Upper lobe of left lung (tissue), 6 donors: ENCODE measurements around the gene SLC9A4. TPM values are rescaled to one million over a fixed set of nuclear protein-coding genes. Genes with fewer than 3 reads are reported as not detected.

Source experiments
- ATAC-seq, 2 donors: fragments of 200-7000 bp; cut with Tn5 transposase; one replicate each; pipeline ENCODE4 v1.9.1; 2022; ENCODE audit warnings: mild to moderate bottlenecking in 2 of 2, moderate library complexity in 2 of 2; ENCODE audit not compliant: low FRiP score in 2 of 2
- DNase-seq, 2 donors: peaks; one replicate each; pipeline ENCODE4 v3.0.0-alpha.2; 2019 to 2020
- H3K27ac ChIP-seq, 4 donors: fragments of 200-600 bp; sonication (generic); one replicate each; pipeline ENCODE4 v1.5.1; 2016 to 2019
- H3K27me3 ChIP-seq, 4 donors: fragments of 200-600 bp; sonication (generic); one replicate each; pipeline ENCODE4 v1.5.1; 2017 to 2019
- H3K36me3 ChIP-seq, 4 donors: fragments of 200-600 bp; sonication (generic); one replicate each; pipeline ENCODE4 v1.5.1; 2016 to 2019
- H3K4me1 ChIP-seq, 4 donors: fragments of 200-600 bp; sonication (generic); one replicate each; pipeline ENCODE4 v1.5.1; 2018 to 2019
- H3K4me3 ChIP-seq, 4 donors: fragments of 200-600 bp; sonication (generic); one replicate each; pipeline ENCODE4 v1.5.1; 2017 to 2019; ENCODE audit warnings: mild to moderate bottlenecking in 2 of 4, moderate library complexity in 1 of 4
- H3K9me3 ChIP-seq, 4 donors: fragments of 200-600 bp; sonication (generic); one replicate each; pipeline ENCODE4 v1.5.1; 2018 to 2019
- EP300 ChIP-seq, 4 donors: sonication (generic); formaldehyde crosslinking; IDR thresholded peaks; one replicate each; pipeline ENCODE4 v1.5.1; 2017; ENCODE audit warnings: antibody characterized with exemption in 4 of 4, control low read depth in 2 of 4
- POLR2A ChIP-seq, 4 donors: fragments of 450-650 bp; IDR thresholded peaks; one replicate each; pipeline ENCODE4 v1.5.1; 2016 to 2017; ENCODE audit warnings: antibody characterized with exemption in 4 of 4, mild to moderate bottlenecking in 2 of 4
- POLR2AphosphoS5 ChIP-seq, 2 donors: sonication (generic); formaldehyde crosslinking; IDR thresholded peaks; one replicate each; pipeline ENCODE4 v1.5.1; 2017; ENCODE audit warnings: antibody characterized with exemption in 2 of 2
- WGBS, 2 donors: methylation state at CpG; one replicate each; pipeline ENCODE4 v1.1.5; 2017 to 2018; 5-methylcytosine and 5-hydroxymethylcytosine counted together
- total RNA-seq, 6 donors: library from RNA; depleted of rRNA in 4 of 6; stranded (reverse); fragments of >200 nt in 4 of 6; gene quantifications; one replicate each; pipeline versions ENCODE4 v1.1.0 to v1.2.1, GENCODE V29; 2016 to 2021
- TF ChIP-seq, protein P1 (sequence below), 6 experiments: fragments of 450-650 bp in 4 of 6; fragments of 200-600 bp in 2 of 6; sonication (generic) in 2 of 6; IDR thresholded peaks; one replicate each; pipeline ENCODE4 v1.5.1; 2016 to 2019; ENCODE audit warnings: antibody characterized with exemption in 6 of 6
- donor health status: DM: no; HTN: no; CAD: no; lungs with moderate emphysema.
- donor health status: DM: no; HTN: yes; CAD: no; lungs with severe emphysema.

The SLC9A4 gene
- total RNA-seq, 6 donors from 2014 or later = not detected

DNA sequence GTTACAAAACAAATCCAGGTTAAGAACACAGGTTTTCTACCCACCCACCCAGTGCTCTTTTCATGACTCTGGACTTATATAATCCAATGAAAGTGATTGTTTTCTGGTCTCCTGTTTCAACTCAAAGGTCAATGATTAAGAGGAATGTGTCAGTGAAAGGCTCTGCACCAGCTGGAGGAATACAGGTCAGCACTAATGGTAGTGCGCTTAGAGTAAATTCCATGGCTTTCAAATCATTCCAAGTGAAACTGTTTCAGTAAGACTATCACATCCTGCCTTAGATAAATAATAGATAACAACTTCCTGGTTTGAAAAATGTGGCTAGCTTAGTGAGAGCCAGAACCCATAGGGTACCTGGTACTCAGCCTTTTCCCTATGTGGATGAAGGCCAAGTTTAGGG is 47.8 kb downstream of the SLC9A4 start:
- Histone ChIP-seq H3K9me3 (no peaks in the 10 kb centered on the region), H3K27ac (no peak overlapping the region), H3K27me3 (no peaks in the 10 kb centered on the region), H3K4me1 (no peaks in the 10 kb centered on the region), H3K4me3 (no peak overlapping the region), H3K36me3 (no peaks in the 10 kb centered on the region)
- DNase-seq (no peak), ATAC-seq (no peak)
- 48 to 61% methylated on average over 1 of the region's 1 CpG for WGBS, 2 donors
- TF ChIP-seq POLR2AphosphoS5 (IDR thresholded peaks at IDR 0.05) = no peak
- no peak for TF ChIP-seq POLR2A (IDR thresholded peaks at IDR 0.05)
- no peak for TF ChIP-seq EP300 (IDR thresholded peaks at IDR 0.05)
- TF ChIP-seq, protein P1, sequence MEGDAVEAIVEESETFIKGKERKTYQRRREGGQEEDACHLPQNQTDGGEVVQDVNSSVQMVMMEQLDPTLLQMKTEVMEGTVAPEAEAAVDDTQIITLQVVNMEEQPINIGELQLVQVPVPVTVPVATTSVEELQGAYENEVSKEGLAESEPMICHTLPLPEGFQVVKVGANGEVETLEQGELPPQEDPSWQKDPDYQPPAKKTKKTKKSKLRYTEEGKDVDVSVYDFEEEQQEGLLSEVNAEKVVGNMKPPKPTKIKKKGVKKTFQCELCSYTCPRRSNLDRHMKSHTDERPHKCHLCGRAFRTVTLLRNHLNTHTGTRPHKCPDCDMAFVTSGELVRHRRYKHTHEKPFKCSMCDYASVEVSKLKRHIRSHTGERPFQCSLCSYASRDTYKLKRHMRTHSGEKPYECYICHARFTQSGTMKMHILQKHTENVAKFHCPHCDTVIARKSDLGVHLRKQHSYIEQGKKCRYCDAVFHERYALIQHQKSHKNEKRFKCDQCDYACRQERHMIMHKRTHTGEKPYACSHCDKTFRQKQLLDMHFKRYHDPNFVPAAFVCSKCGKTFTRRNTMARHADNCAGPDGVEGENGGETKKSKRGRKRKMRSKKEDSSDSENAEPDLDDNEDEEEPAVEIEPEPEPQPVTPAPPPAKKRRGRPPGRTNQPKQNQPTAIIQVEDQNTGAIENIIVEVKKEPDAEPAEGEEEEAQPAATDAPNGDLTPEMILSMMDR (IDR thresholded peaks at IDR 0.05) = no peak

DNA sequence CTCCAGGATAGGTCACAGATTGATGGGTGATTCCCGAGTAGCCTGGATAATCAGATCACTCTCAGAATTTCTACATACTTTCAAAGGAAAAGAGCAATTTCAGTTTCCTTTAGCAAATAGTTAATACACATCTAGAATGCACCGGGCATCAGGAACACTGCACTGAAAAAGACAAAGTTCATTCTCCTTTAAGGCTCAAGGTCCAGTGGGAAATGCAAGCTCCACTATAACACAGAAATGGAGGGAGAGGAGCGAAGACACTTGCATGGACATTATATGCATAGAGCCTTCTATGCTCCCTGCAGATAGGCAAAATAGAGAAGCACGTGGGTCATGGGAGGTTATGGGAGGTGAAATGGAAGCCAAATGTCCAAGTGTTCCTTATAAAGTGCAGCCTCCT is 49.1 kb downstream of the SLC9A4 start:
- WGBS, 2 donors = 80 to 85% methylated on average over 4 of the region's 4 CpGs
- Histone ChIP-seq H3K9me3 (no peaks in the 10 kb centered on the region), H3K36me3 (no peaks in the 10 kb centered on the region), H3K4me3 (no peak overlapping the region), H3K27me3 (no peaks in the 10 kb centered on the region), H3K4me1 (no peaks in the 10 kb centered on the region), H3K27ac (no peak overlapping the region)
- ATAC-seq (no peak), DNase-seq (no peak)
- TF ChIP-seq EP300 (IDR thresholded peaks at IDR 0.05) (no peak), POLR2AphosphoS5 (IDR thresholded peaks at IDR 0.05) (no peak), POLR2A (IDR thresholded peaks at IDR 0.05) (no peak)
- TF ChIP-seq, protein P1 (IDR thresholded peaks at IDR 0.05) = no peak

DNA sequence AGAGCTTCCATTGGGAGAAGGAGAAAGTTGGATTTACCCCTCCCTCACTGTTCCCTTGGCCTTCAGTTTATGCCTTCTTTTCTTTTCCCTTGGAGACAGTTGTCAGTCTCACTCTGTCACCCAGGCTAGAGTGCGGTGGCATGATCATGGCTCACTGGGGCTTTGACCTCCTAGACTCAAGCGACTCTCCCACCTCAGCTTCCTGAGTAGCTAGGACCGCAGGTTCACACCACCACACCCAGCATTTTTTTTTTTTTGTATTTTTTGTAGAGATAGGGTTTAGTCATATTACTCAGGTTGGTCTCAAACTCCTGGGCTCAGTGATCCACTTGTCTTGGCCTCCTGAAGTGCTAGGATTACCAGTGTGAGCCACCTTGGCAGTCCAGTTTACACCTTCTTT is 49.9 kb downstream of the SLC9A4 start:
- TF ChIP-seq, protein P1 (IDR thresholded peaks at IDR 0.05) = no peak
- TF ChIP-seq EP300 (IDR thresholded peaks at IDR 0.05) (no peak), POLR2A (IDR thresholded peaks at IDR 0.05) (no peak), POLR2AphosphoS5 (IDR thresholded peaks at IDR 0.05) (no peak)
- ATAC-seq = no peak
- no peaks in the 10 kb centered on the region for H3K4me1 ChIP-seq
- H3K9me3 ChIP-seq = no peaks in the 10 kb centered on the region
- H3K4me3 ChIP-seq = no peak overlapping the region
- no peaks in the 10 kb centered on the region for H3K27me3 ChIP-seq
- DNase-seq = no peak
- 90 to 91% methylated on average over 3 of the region's 3 CpGs for WGBS, 2 donors
- no peak overlapping the region for H3K27ac ChIP-seq
- no peaks in the 10 kb centered on the region for H3K36me3 ChIP-seq

DNA sequence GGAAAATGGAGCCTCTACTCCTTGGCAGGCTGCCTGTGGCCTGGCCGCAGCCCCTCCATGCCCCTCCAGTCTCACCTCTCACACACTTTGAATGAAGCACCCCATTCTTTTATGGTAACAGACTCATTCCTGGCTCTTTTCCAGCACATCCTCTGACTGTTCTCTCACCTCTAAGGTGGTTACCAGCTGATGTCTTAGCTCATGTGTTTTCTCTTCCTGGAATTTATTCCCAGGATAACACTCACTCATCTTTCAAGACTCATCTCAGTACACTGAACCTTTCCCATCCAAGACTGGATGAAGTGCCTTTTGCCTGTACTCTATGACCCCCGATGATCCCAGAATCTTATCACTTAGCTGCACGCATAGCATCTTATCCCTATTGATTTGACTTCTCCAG is 50.6 kb downstream of the SLC9A4 start:
- DNase-seq = no peak
- no peak for ATAC-seq
- H3K27ac ChIP-seq = no peak overlapping the region
- no peak overlapping the region for H3K4me3 ChIP-seq
- H3K9me3 ChIP-seq = no peaks in the 10 kb centered on the region
- no peak for TF ChIP-seq POLR2AphosphoS5 (IDR thresholded peaks at IDR 0.05)
- TF ChIP-seq POLR2A (IDR thresholded peaks at IDR 0.05) = no peak
- TF ChIP-seq, protein P1 (IDR thresholded peaks at IDR 0.05) = no peak
- no peak for TF ChIP-seq EP300 (IDR thresholded peaks at IDR 0.05)
- WGBS, 2 donors = 56 to 59% methylated on average over 3 of the region's 3 CpGs
- no peaks in the 10 kb centered on the region for H3K36me3 ChIP-seq
- no peaks in the 10 kb centered on the region for H3K4me1 ChIP-seq
- no peaks in the 10 kb centered on the region for H3K27me3 ChIP-seq

DNA sequence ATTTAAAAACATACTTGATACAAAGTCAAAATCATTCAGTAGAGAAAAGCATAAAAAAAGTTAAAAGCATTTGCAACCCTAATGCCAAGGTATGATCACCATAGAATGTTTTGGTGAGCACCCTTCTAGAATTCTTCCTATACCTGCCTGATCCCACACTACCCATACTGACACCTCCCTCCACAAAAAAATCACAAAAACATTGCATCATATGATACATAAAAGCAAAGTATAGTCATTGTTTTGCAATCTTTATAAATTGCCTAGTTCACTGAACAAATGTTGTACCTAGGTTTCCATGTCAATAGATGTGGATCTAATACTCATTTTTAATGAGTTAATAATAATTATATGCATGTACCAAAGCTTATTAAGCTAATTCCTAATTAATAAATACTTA is 54.1 kb downstream of the SLC9A4 start:
- no peak for DNase-seq
- no peaks in the 10 kb centered on the region for H3K4me1 ChIP-seq
- no peaks in the 10 kb centered on the region for H3K36me3 ChIP-seq
- H3K27me3 ChIP-seq = no peaks in the 10 kb centered on the region
- no peak overlapping the region for H3K4me3 ChIP-seq
- H3K27ac ChIP-seq = no peak overlapping the region
- ATAC-seq = no peak
- H3K9me3 ChIP-seq = no peaks in the 10 kb centered on the region
- TF ChIP-seq, protein P1 (IDR thresholded peaks at IDR 0.05) = no peak
- TF ChIP-seq POLR2A (IDR thresholded peaks at IDR 0.05) = no peak
- TF ChIP-seq POLR2AphosphoS5 (IDR thresholded peaks at IDR 0.05) = no peak
- no peak for TF ChIP-seq EP300 (IDR thresholded peaks at IDR 0.05)
